NCI-H187 (cell line): Measurements from ENCODE around the gene CLPTM1.

Source experiments
- DNase-seq, 2 experiments: peaks; one replicate each; lab custom pipeline; 2025; lab: John Stamatoyannopoulos, UW

The CLPTM1 gene

GRCh38 chr19:45016388-45017314 is 61.5 kb downstream of the CLPTM1 start:
- DNase-seq, result peak; percentile 39 to 57

GRCh38 chr19:45019187-45019586 is 64.0 kb downstream of the CLPTM1 start:
- DNase-seq, result no peak

- DNase-seq, result no peak
Measured at GRCh38 chr19:45020071-45020470, 64.9 kb downstream of the CLPTM1 start.

- no peak for DNase-seq
Measured at GRCh38 chr19:45021971-45022370, 66.8 kb downstream of the CLPTM1 start.

- no peak for DNase-seq
Measured at GRCh38 chr19:45023048-45023447, 67.9 kb downstream of the CLPTM1 start.

GRCh38 chr19:45025264-45025663 is 70.1 kb downstream of the CLPTM1 start:
- no peak for DNase-seq

- no peak for DNase-seq
Measured at GRCh38 chr19:45027371-45027770, 72.2 kb downstream of the CLPTM1 start.

- no peak for DNase-seq
Measured at GRCh38 chr19:45030825-45031224, 75.6 kb downstream of the CLPTM1 start.

- no peak for DNase-seq
Measured at GRCh38 chr19:45032421-45032820, 77.2 kb downstream of the CLPTM1 start.

GRCh38 chr19:45035755-45036154 is 80.6 kb downstream of the CLPTM1 start:
- no peak for DNase-seq

- no peak for DNase-seq
Measured at GRCh38 chr19:45037393-45038169, 82.4 kb downstream of the CLPTM1 start.

- peak; percentile 81 to 86 for DNase-seq
Measured at GRCh38 chr19:45038931-45039893, 84.0 kb downstream of the CLPTM1 start, which contains the start of gene CLASRP. Gene CLASRP, plus strand, starts transcription at chr19:45039045. Its CDS starts 1,168 bp downstream, at chr19:45040213.

- no peak for DNase-seq
Measured at GRCh38 chr19:45040059-45040771, 85.0 kb downstream of the CLPTM1 start.

- DNase-seq, result no peak
Measured at GRCh38 chr19:45041125-45041524, 85.9 kb downstream of the CLPTM1 start.
